NCI-H510A (cell line): ENCODE data around the gene MMP28.

Experiments used
- DNase-seq: peaks from one replicate; lab custom pipeline; 2025; lab: John Stamatoyannopoulos, UW

The MMP28 gene

DNA sequence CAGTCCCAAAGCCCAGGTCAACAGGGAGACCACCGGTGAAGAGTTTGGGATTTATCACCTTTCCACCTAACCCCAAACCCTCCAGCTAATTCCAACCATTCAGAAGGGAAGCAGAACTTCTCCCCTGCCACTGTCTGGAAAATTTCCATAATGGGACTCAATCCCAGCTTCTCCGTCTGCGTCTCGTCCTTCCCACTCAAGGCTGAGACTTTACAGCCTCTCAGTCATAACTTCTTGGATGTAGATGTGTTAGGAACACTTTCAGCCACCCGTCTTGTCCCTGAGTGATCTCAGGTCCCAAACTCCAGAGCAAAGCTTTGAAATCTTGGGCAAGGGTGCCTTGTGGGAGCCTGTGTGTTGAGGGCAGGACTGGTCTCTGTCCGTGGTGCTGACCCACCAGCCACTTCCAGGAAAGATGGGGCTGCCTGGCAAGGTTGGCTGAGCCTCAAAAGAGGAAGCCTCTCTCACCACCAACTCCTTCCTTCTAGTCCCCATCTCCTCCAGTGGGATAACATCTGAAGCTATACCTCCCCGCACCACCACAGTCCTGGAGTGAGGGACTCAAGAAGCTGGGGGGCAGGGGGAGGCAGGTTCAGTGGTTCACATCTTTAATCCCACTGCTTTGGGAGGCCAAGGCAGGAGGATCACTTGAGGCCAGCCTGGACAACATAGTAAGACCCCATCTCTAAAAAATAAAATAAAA lies 51.7 kb downstream of the MMP28 start:
- no peak for DNase-seq

DNA sequence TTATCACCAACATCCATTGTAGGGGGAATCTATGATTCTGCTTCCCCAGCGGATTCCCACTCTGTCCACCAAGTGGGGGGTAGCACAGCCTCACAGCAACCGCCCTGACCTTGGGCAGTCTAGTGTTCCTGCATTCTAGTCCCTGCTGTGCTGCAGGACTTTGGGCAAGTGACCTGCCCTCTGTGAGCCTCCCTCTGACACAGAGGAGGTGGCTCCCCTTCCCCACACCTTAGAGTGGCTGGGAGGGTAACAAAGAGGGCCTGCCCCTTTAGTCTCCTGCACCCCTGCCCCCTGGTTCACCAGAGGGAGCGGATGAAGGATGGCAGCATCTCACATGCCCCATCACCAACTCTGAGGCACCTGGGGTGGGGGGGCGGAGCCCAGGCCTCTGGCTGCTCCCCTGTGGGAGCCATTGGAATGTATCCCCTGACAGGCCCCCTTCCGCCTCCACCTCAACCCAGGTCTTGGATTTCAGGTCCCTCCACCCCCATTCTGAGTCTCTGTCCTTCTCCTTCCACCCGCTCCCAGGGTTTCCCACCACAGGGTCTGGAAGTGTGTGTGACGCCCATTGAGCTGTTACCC lies 52.5 kb downstream of the MMP28 start:
- DNase-seq: no peak

DNA sequence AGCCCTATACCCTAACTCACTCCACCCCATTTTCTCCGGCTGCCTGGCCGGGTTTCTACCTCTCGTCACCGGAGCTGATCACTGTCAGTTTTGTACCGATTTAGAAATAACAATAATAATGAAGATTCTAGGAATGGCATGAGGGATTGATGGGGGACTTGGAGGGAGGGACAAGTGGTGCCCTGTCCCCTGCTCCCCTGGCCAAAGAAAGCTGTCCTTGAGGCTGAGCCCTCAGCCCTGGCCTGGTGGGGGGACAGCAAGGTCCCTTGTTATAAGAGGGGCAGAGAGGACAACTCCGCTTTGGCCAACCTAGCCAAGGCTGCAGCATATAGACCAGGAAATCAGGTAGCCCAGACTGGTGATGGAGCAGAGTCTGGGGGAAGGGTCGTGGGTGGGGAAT lies 52.9 kb downstream of the MMP28 start:
- DNase-seq: no peak

DNA sequence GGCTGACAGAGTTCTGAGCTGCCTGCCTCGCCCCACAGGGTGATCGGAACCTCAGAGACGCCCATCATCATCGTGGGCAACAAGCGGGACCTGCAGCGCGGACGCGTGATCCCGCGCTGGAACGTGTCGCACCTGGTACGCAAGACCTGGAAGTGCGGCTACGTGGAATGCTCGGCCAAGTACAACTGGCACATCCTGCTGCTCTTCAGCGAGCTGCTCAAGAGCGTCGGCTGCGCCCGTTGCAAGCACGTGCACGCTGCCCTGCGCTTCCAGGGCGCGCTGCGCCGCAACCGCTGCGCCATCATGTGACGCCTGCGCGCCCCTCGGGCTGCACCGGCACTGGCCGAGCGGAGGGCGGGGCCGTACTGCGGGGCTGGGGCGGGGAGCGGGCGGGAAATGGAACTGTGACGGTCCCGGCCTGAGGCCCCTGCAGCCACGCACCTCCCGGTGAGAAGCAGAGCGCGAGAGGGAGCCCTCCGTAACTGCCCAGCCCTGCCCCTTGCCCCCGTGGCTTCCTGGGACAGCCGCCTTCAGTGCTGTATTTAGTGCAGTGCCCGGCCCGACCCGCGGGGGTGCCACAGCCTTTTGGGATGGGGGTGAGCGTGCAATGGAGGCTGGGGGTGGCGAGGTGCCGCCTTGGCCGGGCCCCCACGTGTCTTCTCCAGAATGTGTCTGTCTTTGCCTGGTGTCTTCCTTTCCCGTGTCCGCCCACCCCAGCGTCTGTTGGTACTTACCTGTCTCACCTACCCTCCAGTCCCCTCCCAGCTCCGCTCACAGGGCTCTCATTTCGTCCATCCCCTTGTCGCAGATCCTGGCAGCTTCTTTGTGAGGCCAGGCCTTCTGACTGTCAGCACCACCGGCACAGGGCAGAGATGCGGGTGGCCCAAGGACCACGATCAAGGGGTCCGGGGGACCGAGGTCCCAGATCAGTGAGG lies 54.2 kb downstream of the MMP28 start:
- DNase-seq: peak; percentile 39

DNA sequence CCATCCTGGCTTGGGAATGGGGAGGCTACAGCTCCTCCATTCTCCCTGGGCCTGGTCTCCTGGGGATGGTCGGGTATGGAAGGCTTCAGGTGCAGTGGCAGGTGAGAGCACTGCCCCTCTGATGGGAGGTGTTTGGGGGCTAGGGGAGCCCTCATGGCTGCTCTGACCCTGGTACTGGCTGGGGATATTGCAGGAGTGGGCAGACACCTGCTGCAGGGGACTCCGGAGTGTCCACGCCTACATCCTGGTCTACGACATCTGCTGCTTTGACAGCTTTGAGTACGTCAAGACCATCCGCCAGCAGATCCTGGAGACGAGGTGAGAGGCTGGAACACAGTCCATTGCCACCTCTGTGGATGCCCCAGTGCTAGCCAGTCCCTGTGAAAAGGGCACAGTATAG lies 55.2 kb downstream of the MMP28 start:
- DNase-seq: no peak

DNA sequence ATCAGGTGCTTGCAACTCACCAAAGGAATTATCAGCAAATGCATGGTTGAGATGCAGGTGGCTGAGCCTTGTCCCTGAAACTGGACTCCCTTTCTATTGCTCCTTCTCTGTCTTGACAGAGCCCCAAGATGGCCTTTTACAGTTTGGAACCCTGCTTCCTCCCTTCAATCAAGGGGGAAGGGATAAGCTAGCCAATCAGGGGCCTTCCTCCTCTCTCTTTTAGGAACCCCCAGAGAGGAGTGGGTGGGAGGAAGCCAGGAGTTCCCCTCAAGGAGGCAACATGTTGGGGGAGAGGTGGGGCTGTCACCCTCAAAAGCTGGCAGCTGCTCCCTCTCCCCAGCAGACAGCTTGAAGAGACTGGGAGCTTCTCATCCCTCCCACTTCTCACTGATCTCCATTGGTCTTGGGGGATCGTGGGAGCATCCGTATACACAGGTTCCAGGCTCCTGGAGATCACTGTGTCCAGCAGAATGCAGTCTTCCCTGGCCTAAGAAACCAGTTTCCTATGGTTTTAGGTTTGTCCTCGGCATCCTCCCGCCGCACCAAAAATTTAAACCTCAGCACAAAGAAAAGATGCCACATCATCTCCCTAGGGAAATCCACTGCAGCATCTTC lies 56.8 kb downstream of the MMP28 start:
- no peak for DNase-seq

DNA sequence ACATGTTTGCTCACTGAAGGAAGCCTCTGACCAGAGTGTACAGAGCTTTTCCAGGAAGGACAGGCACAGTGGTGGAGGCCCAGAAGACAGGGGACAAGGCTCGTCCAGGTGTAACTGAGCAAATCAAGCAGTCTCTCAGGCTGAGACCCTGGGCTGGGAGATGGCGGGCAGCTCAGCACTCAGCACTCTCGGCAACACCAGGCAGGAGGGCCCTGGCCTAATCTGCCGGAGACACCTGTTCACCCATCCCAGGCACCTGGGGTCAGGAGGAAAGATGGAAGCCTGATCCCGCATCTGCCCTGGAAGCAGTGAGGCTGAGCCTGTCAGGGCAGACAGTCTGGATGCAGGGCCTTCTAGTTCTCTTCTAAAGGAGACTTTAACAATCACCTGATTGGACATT lies 59.2 kb downstream of the MMP28 start:
- no peak for DNase-seq

DNA sequence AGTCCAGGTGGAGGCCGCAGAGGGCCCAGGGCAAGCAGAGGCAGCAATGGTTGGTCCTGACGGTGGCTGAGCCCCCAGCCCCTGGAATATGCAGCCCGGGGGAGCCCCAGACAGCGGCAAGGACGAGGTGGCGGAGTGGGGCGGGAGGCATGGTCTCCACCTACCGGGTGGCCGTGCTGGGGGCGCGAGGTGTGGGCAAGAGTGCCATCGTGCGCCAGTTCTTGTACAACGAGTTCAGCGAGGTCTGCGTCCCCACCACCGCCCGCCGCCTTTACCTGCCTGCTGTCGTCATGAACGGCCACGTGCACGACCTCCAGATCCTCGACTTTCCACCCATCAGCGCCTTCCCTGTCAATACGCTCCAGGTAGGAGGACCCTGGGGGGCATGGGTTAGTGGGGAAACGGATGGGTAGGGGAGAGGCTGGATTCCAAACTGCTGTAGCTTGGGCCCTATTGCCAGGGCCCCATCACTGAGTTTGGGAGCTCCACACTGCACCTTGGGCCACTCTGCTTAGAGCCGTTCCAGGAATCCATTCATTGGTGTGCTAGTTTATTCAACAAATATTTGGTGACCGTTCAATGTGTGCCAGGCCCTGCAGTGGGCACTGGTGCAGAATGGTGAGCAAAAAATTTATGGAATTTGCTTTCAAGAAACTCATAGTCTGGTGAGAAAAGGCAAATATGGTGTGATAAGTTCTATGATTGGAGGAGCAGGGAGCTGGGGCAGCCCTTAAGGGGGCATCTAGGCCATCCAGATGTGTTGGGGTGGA lies 60.2 kb downstream of the MMP28 start:
- no peak for DNase-seq

DNA sequence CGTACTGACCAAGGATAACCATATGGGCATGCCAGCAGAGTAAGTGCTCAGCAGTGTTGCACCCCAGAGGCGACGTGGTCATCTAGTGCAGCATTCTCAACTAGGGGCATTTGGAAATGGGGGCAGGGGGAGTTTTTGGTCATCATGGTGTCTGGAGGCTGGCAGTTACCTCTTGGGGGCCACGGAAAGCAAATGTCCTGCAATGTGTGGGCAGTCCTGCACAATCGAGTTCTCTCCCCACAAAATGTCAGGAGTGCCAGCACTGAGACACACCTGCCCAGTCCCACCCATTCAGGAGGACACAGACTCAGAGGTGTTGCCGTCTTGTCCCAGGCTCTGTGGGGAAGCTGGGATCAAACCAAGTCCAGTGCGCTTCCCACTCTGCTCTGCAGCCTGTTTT lies 61.0 kb downstream of the MMP28 start:
- DNase-seq: no peak

DNA sequence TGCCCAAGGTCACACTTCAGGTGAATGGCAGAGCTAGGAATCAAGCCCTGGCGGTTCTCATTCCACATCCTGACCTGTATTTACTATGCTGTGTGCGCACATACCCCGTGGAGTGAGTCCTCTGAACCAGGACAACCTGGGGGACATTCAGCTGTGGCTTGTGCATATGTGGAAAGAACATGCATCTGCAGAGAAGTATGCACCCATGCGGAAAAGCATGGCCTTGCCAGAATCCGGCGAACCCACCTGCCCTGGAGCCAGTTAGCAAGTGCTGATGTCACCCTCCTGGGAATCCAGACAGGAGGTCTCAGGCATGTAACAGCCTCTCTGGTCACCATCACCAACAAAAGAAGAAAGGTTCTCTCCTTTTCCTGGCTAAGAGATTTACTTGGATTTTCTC lies 62.1 kb downstream of the MMP28 start:
- DNase-seq: no peak

DNA sequence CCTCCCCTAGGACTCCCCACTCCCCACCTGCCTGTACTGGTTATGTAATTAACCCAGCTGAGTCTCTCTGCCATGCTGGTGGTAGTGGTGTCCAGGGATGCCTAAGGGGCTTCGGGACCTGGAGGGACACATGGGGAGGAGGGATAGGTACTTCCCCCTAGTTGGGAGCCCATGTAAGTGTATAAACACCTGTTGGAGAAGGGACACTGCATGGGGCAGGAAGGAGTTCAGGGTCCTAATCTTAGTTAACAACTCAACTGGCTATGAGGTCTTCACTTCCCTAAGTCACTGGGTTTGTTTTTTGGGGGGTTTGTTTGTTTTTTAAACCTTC lies 62.7 kb downstream of the MMP28 start:
- no peak for DNase-seq

DNA sequence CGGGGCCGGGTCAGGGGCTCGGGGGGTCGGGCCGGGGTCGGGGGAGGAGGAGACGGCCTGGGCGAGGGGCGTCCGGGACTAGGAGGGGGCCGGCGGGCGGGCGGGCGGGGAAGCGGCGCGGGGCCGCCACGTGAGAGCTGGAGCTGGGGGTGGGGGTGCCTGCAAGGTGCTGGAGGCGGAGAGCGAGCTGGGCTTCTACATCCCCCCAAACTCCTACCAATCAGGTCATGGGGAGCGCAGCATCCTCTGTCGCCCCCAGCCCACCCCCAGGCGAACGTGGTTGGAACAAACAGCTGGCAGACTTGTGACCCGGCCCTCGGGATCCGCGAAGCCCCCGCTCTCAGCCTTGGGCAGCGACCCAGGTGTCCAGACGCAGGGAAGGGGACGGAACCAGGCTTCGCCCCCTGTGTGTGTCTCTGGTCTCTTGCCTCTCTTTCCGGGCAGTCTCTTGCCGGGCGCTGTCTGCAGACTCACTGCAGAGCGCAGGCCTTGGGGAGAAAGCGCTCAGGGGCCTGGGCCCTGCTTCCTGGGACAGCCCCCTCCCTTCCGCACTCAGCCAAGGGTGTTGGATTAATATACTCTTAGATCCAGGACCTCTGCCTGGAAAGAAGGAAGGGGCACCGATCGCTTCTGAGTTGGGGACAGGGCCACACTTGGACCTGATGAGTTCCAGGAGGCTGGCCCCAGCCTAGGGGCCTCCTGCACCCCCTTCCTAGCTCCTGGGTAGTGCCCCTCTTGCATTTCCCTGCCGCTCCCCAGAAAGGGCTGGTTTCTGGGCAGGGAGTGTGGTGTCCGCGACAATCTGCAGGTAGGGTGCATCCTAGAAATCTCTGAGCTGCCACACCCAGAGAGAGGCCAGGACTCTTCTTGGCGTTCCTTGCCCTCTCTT lies 63.3 kb downstream of the MMP28 start:
- DNase-seq: no peak

DNA sequence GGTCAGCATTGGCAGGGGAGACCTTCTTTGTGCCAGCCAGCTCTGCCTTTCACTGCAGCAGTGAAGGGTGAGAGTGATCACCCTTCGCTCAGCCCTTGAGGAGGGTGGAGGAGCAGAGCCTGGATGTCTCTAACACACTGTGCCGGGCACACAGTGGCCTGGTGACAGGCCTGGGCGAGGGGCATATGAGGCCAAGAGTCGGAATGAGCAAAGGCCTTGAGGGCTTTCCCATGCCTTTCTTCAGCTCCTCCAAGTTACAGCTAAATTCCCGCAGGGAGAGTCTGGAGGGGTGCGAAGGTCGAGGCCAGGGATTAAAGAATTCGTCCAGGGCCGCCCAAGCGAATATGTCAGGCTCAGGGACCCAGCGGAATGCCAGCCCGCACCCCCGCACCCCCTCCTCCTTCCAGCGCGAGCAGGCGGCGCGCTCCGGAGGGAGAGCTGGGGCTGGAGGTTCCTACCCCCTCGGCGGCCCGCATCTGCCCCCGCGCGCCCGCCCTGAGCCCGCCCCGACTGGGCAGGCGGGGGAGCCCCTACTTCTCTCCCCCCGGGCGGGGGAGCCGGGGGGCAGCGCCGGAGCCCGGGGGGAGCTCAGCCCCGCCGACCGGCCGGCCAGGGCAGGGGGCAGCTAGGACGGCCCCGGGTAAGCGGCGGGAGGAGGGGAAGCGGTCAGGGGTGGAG lies 64.1 kb downstream of the MMP28 start, which contains the start of gene RASL10B:
Gene RASL10B (plus strand): TSS at position 401 of the 678 bp plus-strand sequence. CDS start 3,546 bp downstream, outside the sequence.
- no peak for DNase-seq

DNA sequence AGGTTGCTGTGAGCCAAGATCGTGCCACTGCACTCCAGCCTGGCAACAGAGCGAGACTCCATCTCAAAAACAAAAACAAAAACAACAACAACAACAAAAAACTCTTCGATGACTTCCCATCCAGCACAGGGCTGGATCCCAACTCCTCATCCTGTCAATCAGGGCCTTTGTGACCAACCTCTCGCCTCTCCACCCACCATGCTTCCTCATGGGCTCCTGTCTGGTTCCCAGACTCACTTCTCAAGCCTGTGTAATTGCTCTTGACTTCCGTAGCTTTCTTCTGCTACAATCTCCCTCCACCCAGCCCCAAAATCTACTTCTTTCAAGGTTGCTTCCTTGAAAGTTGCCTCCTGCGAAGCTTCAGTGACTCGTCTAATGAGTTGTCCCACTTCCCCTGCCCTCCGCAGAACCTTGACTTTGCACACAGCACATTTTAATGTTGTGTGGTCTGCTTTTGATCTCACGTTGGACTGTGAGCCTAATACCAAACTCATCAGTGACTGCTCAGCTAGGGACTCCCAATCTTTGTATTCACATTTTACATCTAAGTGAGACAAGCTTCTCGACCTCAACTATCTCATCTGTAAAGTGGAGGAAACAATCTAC lies 64.9 kb downstream of the MMP28 start:
- no peak for DNase-seq

DNA sequence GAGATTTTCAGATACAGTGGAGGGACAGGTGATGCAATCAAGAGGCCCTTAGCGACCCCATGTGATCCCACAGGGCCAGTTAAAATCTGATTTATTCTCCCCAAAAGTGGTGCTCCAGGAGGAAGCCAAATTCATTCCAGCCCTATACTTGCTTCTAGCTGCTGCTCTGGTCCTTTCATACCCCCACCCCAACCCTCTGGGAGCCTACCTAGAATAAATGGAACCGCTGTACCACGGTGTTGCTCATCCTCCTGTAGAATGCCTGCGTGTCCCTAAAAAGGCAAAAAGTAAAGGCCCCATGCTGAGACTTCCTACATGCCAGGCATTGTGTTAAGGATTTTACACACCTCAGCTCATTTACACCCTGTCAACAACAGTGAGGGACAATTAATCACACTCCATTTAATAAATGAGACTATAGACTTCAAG lies 66.0 kb downstream of the MMP28 start:
- no peak for DNase-seq

DNA sequence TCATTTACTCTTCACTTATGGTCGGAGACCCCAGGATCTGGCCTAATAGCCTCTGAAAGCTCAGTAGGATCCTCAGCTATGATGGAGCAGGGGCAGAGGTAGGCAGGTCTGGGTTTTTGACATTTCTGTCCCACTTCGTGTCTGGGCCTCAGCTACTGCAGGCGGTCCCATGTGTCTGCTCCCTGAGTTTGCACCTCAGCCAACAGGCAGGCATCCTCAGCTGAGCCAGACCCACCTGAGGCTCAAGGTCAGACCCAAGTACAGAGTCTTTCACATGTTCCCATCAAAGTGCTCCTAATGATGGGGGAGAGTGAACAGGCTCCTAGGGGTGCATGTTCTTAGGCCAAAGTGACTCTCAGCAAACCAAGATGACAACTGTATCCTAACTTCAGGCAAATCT lies 66.9 kb downstream of the MMP28 start:
- DNase-seq: no peak

DNA sequence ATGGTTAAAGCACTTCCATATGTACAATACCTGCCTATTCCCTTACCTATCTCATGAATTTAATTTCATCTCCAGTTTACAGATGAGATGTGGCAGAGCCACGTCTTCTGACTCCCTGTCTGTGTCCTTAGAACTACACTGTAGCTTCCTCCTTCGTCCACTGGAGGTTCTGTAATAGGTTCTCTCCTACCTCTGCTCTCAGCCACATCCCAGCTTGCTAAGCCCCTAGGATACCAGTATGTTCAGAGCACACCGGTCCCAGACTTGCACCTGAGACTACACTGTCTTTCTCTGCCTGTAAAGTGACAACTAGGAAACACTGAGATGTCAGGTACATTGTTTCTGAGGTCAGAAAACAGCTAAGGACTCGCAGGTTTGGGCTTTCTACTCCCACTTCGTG lies 67.8 kb downstream of the MMP28 start:
- no peak for DNase-seq

DNA sequence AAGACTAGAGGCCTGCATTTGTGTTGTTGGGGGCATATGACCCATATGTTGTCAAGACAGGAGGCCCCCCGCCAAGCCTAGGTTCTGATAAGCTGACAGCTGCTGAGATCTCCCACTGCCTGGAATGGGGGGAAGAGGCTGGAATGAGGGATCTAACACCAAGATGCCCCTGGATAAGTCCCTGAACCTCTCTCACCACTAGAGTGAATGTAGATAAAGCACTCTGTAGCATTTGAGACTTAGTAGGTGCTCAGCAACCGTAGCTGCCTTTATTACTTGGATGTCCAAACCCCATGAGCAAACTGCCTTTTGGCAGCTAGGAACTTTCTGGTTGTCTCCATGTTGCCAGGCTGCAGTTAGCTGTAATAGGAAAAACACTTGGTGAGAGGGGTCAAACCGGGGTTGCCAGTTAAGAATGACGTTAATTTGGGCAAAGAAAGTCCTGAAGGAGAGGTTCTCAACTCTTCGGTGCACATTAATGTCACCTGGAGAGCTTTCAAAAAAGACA lies 68.4 kb downstream of the MMP28 start:
- no peak for DNase-seq

DNA sequence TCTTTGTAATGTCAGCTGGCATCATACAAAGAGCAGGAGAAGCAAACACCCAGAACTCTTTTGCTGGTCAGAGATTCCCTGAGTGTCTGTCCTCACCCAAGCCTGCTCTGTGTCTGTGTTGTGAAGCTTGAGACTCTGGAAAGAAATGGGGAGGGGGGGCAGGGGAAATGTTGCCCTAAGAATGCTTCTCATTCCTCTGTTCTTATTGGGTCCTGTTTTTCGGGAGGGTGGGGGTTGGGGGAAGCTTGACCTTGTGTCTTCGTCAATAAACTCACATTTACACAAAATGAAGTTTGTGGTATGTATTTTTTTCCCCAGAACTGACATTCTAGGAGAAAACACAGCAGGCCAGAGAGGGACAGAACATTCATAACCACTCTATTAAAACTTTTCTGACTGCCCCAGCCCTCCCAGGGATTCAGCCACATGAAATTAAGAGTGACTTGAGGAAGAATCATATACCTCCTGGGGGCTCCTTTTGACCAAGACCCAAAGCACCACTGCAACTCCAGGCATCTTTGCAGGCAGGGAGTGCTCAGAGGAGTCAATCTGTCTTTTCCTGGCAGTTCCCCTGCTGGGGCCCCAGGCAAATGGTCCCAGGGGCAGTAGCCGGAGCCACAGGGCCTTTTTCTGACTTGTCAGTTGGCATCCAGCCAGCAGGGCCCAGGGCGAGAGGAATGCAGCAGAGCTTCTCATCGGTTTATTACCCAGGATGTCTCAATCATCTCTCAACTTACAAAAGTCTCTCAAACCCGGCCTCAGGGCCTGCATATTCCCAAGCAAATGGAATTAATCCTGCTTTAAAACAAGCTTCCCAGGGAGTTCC lies 69.1 kb downstream of the MMP28 start:
- DNase-seq: no peak
